HG02642 (cell line): ENCODE measurements around the gene ANAPC15.

ENCODE experiments used
- ATAC-seq: cut with Tn5 transposase; IDR thresholded peaks from one replicate; pipeline ENCODE4 v1.9.1; 2021; ENCODE audit warnings: mild to moderate bottlenecking; ENCODE audit not compliant: unreplicated experiment, poor library complexity

Gene ANAPC15

DNA sequence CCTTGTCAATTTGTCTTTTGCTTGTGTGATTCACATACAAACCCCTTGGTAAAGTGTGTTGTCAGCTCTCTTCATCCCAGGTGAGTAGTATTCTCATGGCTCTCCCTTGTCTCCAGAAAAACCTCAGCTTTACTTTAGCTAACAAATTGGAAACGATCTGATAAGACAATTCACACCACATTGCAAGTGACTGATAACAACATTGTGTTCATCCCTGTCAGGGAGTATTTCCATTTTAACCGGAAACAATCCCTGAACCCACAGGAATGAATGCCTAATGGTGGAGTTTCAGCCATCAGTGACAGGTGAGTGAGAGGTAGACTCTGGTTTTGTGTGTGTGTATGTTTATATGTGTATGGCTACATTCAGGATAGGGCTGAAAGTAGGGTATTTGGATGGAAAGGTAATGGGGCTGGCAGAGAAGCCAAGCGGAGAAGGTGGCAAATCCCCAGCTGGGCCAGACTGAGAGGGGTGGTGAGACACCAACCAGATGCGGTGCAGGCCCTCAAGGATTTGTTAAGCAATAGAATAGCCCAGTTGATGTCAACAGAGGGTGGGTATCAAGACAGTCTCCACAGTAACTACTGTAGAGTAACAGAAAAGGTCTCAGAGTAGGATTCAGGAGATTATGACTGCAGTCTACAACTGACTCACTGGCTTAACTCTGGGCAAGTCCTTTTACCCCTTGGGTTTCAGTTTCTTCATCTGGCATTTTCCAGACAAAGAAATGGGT, 24.3 kb downstream of the ANAPC15 start:
- ATAC-seq, result no peak

DNA sequence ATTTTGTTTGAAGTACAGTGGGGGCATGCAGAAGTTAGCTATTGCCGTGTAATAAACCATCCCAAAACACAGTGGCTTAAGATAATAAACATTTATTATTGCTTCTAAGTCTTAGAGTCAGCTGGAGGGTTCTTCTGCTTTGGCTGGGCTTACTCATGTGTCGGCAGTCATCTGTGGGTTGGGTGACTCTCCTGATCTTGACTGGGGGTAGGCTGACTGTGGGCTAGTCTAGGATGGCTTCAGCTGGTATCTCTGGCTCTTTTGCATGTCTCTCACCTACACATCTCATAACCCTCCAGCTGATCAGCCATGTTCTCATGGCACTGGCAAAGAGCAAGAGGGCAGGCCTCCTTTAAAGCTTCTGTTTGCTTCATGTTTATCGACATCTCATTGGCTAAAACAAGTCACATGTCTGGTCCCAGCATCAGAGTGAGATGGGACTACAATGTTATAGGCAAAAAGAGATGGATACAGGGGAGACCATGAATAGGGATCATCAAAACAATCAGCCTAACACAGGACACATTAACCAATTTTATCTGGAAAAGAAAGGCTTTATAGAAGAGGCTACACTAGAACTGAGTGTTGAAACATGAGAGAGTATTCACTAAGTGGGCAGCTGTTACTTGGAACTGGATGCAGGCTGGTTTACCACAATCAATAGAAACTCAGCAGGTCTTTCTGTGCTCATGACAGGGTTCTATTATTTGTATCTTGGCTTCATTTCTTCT, 26.7 kb downstream of the ANAPC15 start:
- ATAC-seq, result no peak

GRCh38 chr11:72084965-72085364, 27.5 kb downstream of the ANAPC15 start:
- no peak for ATAC-seq

- no peak for ATAC-seq
Measured at GRCh38 chr11:72084076-72084475, 28.4 kb downstream of the ANAPC15 start.

GRCh38 chr11:72083414-72083813, 29.1 kb downstream of the ANAPC15 start:
- no peak for ATAC-seq

DNA sequence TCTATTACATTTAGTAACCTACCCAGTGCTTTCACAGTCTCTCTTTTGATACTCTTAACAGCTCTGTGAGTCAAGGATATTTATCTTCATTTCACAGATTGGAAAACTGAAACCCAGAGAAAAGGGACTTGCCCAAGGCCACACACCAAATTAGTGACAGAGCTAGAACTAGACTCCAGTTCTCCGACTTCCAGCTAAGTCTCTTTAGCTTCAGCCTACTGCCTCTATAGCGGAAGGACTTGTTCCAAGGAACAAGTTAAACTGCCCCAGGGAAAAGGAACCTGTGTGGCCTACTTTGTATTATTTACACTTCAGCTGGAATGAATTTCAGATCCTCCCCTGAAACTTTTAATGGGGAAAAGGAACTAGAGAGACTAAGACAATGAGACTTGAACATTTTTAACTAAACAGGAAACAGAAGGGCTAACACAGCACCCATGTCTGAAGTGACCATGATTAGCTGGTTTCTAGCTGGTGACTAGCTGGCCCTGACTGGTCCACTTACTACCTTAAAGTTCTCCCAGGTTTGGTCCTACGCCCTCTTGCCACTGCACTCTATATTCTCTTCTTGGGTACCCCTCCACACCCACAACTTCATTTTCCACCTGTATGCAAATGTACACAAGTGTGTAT, 30.6 kb downstream of the ANAPC15 start:
- no peak for ATAC-seq

- ATAC-seq, result no peak
Measured at GRCh38 chr11:72081184-72081644, 31.3 kb downstream of the ANAPC15 start.

DNA sequence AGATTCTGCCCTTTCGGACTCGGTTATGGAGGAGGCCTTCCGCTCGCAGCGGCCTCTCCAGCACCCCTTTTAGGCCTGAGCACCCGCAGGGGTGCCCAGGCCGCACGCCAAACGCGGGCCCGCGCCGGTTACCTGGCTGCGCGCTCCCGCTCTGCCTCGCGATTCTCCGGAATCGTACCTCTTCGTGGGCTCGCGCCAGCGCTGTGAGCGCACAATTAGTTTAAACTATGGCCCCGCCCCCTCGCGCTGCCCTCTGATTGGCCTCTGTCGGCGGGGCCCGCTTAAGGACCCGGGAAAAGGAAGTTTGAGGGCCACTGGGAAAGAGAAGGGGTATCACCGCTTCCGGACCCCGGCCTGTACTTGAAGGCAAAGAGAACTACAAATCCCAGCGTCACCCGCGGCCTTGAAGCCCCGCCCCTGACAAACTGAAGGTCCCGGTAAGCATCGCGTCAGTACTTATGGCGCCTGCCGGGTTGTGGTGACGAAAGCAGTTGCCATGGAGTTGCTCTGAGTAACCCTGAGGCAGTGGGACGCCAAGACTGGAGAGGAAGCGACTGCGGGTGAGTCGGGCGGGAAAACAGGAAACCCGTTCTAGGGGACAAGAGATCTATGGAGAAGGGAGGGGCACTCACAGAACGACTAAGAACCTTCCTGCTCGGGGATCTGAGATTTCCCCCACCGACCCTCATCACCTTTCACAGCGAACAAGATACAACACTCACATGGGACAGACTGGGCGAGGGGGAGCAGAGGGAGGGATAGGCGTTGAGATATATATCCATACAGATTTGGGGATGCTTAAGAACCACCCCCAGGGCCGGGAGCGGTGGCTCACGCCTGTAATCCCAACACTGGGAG, 31.9 kb downstream of the ANAPC15 start, which contains the start of the genes LRRC51 and NUMA1:
Gene LRRC51 (plus strand): TSS at position 525 of the 858 bp plus-strand sequence. CDS start 8,234 bp downstream, outside the sequence.
Gene NUMA1 (minus strand): TSS at position 217 of the 858 bp plus-strand sequence. CDS start 44,599 bp downstream, outside the sequence.
- peak; percentile 94 for ATAC-seq

DNA sequence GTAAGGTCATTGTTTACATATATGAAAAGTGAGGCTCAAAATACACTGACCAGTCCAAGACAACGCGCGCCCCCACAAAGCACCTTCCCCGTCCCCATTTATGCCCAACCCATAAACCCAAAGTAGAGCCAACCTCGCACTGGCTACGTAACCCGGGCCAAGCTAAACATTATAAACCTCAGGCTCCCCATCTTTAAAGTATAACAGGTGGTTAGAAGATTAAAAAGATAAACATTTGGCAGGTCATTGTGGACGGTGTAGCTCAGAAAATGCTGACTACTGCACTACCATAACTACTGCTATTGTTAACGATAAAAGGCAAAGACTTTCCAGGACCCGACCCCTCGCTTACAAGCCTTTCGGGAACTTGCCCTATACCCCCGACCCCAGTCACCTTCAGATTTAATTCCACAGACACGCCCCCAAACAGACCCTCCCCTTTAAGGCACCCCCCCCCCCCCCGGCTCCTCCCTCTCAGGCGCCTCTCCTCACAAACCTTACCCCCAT, 32.6 kb downstream of the ANAPC15 start:
- no peak for ATAC-seq

GRCh38 chr11:72078477-72078876, 34.0 kb downstream of the ANAPC15 start:
- ATAC-seq, result no peak

GRCh38 chr11:72075756-72076155, 36.7 kb downstream of the ANAPC15 start:
- no peak for ATAC-seq

DNA sequence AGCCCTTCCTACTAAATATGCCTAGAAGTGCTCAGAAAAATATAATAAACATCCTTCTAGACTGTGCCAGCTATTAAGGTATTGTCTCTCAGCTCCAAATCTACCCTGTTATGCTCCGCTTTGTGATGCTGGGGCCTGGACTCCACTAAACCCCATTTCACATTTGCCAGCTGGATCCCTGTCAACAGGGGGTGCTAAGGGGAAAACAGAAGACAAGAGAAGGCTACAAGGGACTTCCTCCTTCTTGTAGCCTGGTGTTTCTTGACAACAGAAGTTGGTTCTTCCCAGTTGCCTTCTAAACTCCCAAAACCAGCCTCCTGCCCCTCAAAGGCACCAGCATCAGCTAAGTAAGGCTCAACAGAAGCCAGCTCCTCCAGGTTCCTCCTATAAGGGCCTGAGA, 37.4 kb downstream of the ANAPC15 start:
- ATAC-seq, result no peak

DNA sequence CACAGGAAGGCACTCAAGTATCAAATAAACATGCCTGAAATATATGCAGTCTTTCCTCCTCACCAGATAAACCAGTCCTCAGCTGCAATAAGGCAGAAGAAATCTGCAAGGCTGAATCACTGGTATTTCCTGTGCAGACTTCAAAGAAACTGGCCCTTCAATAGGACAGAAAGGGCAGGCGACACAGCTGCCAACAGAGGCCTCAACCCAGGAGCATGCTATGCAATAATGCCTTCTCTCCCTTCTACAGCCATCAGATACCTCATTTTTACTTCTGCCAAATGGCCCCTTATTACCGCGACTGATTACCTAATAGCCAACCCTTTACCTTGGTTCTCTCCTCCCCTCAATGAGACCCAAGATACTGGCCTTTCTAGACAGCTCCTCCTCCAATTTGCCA, 40.1 kb downstream of the ANAPC15 start:
- ATAC-seq, result no peak

GRCh38 chr11:72070491-72070890, 42.0 kb downstream of the ANAPC15 start:
- no peak for ATAC-seq

DNA sequence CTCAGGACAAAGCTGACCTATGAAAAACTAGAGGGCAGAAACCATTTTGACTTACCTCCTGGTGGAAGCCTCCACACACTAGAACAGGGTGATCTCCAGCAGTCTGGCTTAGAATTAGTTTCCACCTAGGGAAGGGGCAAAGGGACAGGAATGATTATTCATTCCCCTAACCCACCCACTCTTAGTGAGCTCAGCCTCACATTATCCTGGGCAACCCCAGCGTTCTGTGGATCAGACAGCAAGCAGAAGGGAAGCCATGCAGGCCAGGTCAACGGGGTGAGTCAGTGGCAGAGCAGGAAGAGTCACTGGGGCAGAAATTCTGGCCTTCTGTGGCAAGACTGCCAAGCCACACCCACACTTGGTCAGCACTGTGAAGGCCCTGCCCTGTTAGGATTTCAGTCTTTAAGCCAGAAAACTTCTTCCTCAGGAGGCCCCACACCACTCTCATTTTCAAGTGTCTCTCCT, 42.7 kb downstream of the ANAPC15 start:
- ATAC-seq, result peak; percentile 61

GRCh38 chr11:72069200-72069599, 43.3 kb downstream of the ANAPC15 start:
- peak; percentile 33 for ATAC-seq

- ATAC-seq, result no peak
Measured at GRCh38 chr11:72067676-72068075, 44.8 kb downstream of the ANAPC15 start.

GRCh38 chr11:72067266-72067665, 45.2 kb downstream of the ANAPC15 start:
- ATAC-seq, result no peak

DNA sequence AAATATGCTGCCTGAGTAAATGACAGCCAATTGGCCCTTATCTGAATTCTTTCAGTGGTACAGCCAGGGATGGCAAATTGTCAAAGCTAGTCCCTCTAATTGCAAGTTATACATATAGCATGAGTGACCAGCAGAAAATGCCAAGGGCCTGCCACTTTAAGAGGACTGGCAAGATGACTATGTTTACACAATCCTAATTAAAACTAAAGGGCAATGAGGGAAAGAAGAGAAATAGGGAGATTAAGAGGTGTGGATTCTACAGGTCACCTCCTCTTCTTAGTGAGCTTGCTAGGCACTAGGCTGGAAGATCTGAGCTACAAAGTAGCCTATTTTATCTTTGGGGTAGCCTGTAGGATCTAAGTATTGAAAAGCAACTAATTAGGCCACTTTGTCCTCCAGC, 45.6 kb downstream of the ANAPC15 start:
- ATAC-seq, result no peak
